Measurements from ENCODE around the gene PLD6.

GRCh38 chr17:17243163-17243562 lies 37.0 kb upstream of the PLD6 start:
- TF ChIP-seq POLR2A (IDR thresholded peaks at IDR 0.05; ENCODE audit: low read length) (no peak), GATA1 (IDR thresholded peaks at IDR 0.05; ENCODE audit: low read depth, low read length) (no peak)
